HG02970 (cell line): ENCODE data around the gene CEP120.
A peak's percentile ranks its signal among the peaks of the same experiment; 100 is the strongest.
"Not testable (repeated sequence)": the region's sequence is repeated elsewhere in the genome, so short reads cannot be mapped to it uniquely, and the experiment has no call there.

Experiments used
- ATAC-seq: cut with Tn5 transposase; IDR thresholded peaks from one replicate; pipeline ENCODE4 v1.9.1; 2021; ENCODE audit warnings: mild to moderate bottlenecking, moderate library complexity, moderate number of reproducible peaks; ENCODE audit not compliant: unreplicated experiment, low FRiP score

The CEP120 gene

GRCh38 chr5:123439709-123440108 lies 16.5 kb upstream of the CEP120 start:
- ATAC-seq: no peak

- no peak for ATAC-seq
Observed at GRCh38 chr5:123438902-123439301, 15.7 kb upstream of the CEP120 start.

GRCh38 chr5:123438244-123438643 lies 15.0 kb upstream of the CEP120 start:
- ATAC-seq: peak; percentile 58

GRCh38 chr5:123436201-123436600 lies 13.0 kb upstream of the CEP120 start:
- ATAC-seq: no peak

- no peak for ATAC-seq
Observed at GRCh38 chr5:123434796-123435195, 11.6 kb upstream of the CEP120 start.

GRCh38 chr5:123433596-123433995 lies 10.4 kb upstream of the CEP120 start:
- no peak for ATAC-seq

GRCh38 chr5:123430441-123430840 lies 7.2 kb upstream of the CEP120 start:
- ATAC-seq: not testable (repeated sequence)

- ATAC-seq: no peak
Observed at GRCh38 chr5:123429993-123430392, 6.8 kb upstream of the CEP120 start.

- ATAC-seq: no peak
Observed at GRCh38 chr5:123429221-123429954, 6.2 kb upstream of the CEP120 start.

GRCh38 chr5:123428521-123429220 lies 5.5 kb upstream of the CEP120 start:
- ATAC-seq: no peak

- no peak for ATAC-seq
Observed at GRCh38 chr5:123427281-123427680, 4.1 kb upstream of the CEP120 start.

- ATAC-seq: no peak
Observed at GRCh38 chr5:123425431-123425830, 2.2 kb upstream of the CEP120 start.

GRCh38 chr5:123422433-123423277 lies 548 bp downstream of the CEP120 start:
- ATAC-seq: peak; percentile 1

GRCh38 chr5:123421773-123422172 lies 1.4 kb downstream of the CEP120 start:
- no peak for ATAC-seq

GRCh38 chr5:123414974-123415373 lies 8.2 kb downstream of the CEP120 start:
- ATAC-seq: no peak

- ATAC-seq: no peak
Observed at GRCh38 chr5:123412206-123412605, 11.0 kb downstream of the CEP120 start.

GRCh38 chr5:123401999-123402398 lies 21.2 kb downstream of the CEP120 start:
- not testable (repeated sequence) for ATAC-seq

GRCh38 chr5:123401320-123401719 lies 21.9 kb downstream of the CEP120 start:
- no peak for ATAC-seq

GRCh38 chr5:123400870-123401291 lies 22.3 kb downstream of the CEP120 start:
- ATAC-seq: not testable (repeated sequence)

- ATAC-seq: no peak
Observed at GRCh38 chr5:123398058-123398733, 25.0 kb downstream of the CEP120 start.
